GM23248 (cell line): Measurements from ENCODE around the gene GPR61.

Experiments used
- EZH2 ChIP-seq: fragments of 200-600 bp; sonication (generic); IDR thresholded peaks from 2 replicates; pipeline ENCODE4 v1.6.1; 2018; ENCODE audit warnings: antibody characterized with exemption, mild to moderate bottlenecking; ENCODE audit not compliant: insufficient read depth, poor library complexity, severe bottlenecking
- EZH2phosphoT487 ChIP-seq: fragments of 200-600 bp; sonication (generic); IDR thresholded peaks from 2 replicates; pipeline ENCODE4 v1.6.1; 2018; ENCODE audit warnings: antibody characterized with exemption, moderate library complexity, mild to moderate bottlenecking, low read depth; ENCODE audit not compliant: insufficient read depth

DNA sequence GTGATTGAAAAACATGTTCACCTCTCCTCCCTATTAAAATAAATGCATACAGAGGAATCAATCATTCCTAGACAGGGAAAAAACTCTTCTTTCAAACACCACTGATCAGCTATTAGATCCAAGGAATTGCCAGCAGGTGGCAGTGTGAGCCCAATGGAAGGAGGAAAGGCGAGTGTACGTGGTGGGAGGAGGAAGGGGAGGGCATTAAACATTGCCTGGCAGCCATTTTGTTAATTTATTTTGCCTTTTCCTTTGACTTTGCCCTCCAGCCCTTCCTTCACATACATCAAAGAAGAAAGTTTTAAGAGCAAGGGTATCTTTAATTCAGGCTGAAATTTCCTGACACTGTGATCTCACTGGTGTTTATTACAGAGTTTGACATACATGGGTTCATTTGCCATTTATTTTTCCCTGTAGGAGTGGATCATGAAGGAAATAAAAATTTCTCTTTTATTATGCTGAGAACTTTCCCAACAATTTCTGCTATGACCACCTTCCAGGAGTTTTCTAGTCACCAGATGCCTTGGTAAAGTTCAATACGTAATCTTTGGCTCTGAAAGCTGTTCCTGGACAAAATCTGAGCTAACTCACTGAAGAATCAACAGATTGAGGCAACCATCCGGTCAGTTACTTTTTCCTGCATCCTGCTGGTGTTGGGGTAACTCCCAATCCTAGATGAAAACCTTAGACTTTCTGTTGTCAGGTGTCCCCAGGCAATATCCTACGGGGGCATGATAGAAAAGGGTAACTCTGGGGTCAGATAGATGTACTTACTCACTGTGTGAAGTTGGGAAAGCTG, 6.8 kb downstream of the GPR61 start:
- no peak for TF ChIP-seq EZH2
- no peak for TF ChIP-seq EZH2phosphoT487
